ENCODE data around the gene SEMA3F. TPM values are rescaled to one million over a fixed set of nuclear protein-coding genes. Genes with fewer than 3 reads are reported as not detected.

SEMA3F gene
- total and polyA plus RNA-seq, 8 donors: 1.4 to 8.8 (median 4.9) TPM

DNA sequence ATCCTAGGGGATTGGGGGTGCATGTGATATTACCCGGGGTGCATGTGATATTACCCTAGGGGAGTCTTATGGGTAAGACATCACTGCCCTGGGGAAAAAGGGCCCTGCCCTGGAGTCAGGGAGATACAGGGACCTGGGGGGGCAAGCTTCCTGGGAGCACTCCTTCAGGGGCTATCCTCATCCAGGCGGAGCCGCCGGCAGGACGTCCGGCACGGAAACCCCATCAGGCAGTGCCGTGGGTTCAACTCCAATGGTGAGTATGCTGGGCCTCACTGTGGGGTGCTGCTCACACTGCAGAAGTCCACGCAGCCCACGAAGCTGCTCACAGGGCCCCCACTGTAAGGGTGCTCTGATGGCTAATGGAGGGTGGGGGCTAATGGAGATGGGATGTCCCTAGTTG is 31.0 kb downstream of the SEMA3F start:
- Histone ChIP-seq H3K27ac (no peak overlapping the region), H3K4me1 (no peaks in the 10 kb centered on the region), H3K36me3 (no peaks in the 10 kb centered on the region), H3K9me3 (no peaks in the 10 kb centered on the region), H3K27me3 (no peaks in the 10 kb centered on the region), H3K4me3 (no peak overlapping the region)
- 93 to 100% methylated on average over 10 of the region's 10 CpGs for WGBS, 2 donors
- TF ChIP-seq, protein P1, sequence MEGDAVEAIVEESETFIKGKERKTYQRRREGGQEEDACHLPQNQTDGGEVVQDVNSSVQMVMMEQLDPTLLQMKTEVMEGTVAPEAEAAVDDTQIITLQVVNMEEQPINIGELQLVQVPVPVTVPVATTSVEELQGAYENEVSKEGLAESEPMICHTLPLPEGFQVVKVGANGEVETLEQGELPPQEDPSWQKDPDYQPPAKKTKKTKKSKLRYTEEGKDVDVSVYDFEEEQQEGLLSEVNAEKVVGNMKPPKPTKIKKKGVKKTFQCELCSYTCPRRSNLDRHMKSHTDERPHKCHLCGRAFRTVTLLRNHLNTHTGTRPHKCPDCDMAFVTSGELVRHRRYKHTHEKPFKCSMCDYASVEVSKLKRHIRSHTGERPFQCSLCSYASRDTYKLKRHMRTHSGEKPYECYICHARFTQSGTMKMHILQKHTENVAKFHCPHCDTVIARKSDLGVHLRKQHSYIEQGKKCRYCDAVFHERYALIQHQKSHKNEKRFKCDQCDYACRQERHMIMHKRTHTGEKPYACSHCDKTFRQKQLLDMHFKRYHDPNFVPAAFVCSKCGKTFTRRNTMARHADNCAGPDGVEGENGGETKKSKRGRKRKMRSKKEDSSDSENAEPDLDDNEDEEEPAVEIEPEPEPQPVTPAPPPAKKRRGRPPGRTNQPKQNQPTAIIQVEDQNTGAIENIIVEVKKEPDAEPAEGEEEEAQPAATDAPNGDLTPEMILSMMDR (IDR thresholded peaks at IDR 0.05): no peak
- peak in 1 of 6 donors; percentile 38 for DNase-seq
- ATAC-seq: no peak
- FAIRE-seq: no peak
- intact Hi-C loops (cut with DNase I): loop anchor here in 2 of 3 donors (5.0 to 10.0 kb wide), 2 partner anchors 61 to 64 kb away; no protein-coding TSS in a partner anchor

DNA sequence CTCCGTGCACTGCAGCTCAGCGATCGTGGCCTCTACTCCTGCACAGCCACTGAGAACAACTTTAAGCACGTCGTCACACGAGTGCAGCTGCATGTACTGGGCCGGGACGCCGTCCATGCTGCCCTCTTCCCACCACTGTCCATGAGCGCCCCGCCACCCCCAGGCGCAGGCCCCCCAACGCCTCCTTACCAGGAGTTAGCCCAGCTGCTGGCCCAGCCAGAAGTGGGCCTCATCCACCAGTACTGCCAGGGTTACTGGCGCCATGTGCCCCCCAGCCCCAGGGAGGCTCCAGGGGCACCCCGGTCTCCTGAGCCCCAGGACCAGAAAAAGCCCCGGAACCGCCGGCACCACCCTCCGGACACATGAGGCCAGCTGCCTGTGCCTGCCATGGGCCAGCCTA is 32.6 kb downstream of the SEMA3F start:
- WGBS, 2 donors: 91 to 95% methylated on average over 19 of the region's 19 CpGs

DNA sequence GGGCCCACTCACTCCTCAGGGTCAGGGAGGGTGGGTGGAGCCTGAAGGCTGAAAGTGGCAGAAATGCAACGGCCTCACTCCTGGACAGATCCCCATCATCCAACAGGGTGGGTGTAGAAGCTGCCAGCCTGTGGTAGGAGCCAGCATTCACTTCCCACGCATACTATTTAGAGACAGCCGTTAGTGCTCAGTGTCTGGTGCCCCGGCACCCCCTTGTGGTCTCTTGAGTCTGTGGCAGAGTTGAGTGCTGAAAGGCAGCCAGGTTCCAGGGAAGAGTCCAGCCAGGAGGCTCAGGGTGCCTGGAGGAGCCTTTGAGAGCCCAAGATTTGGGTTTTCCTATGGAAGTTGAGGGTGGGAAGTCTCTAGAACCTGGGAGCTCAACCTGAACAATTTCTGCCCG is 34.1 kb downstream of the SEMA3F start:
- no peaks in the 10 kb centered on the region for H3K36me3 ChIP-seq
- intact Hi-C loops (cut with DNase I): loop anchor here (2.0 to 10.0 kb wide), 3 partner anchors 64 to 68 kb away; no protein-coding TSS in a partner anchor
- H3K27ac ChIP-seq: no peak overlapping the region
- peaks cover 0 to 6% (median 0%) of the 10 kb centered on the region in 3 donors for H3K4me1 ChIP-seq
- H3K9me3 ChIP-seq: no peaks in the 10 kb centered on the region
- H3K27me3 ChIP-seq: peaks cover 0 to 7% (median 0%) of the 10 kb centered on the region in 4 donors
- 8 to 9% methylated on average over 5 of the region's 5 CpGs for WGBS, 2 donors
- TF ChIP-seq, protein P1 (IDR thresholded peaks at IDR 0.05): peak; percentile 20 to 70 (median 59)
- DNase-seq: peak; percentile 55 to 84 (median 74)
- H3K4me3 ChIP-seq: no peak overlapping the region
- ATAC-seq: peak; percentile 51 to 91 (median 87)
- no peak for FAIRE-seq

More for the DNA sequence above, 32.6 kb downstream of the SEMA3F start:
- no peak for FAIRE-seq
- H3K27me3 ChIP-seq: no peaks in the 10 kb centered on the region
- peak in 1 of 6 donors; percentile 65 for DNase-seq
- TF ChIP-seq, protein P1 (IDR thresholded peaks at IDR 0.05): no peak
- no peaks in the 10 kb centered on the region for H3K36me3 ChIP-seq
- H3K9me3 ChIP-seq: no peaks in the 10 kb centered on the region
- H3K27ac ChIP-seq: no peak overlapping the region
- H3K4me1 ChIP-seq: no peaks in the 10 kb centered on the region
- intact Hi-C loops (cut with DNase I): loop anchor here (2.0 to 10.0 kb wide), 3 partner anchors 63 to 67 kb away; no protein-coding TSS in a partner anchor
- ATAC-seq: no peak
- no peak overlapping the region for H3K4me3 ChIP-seq

DNA sequence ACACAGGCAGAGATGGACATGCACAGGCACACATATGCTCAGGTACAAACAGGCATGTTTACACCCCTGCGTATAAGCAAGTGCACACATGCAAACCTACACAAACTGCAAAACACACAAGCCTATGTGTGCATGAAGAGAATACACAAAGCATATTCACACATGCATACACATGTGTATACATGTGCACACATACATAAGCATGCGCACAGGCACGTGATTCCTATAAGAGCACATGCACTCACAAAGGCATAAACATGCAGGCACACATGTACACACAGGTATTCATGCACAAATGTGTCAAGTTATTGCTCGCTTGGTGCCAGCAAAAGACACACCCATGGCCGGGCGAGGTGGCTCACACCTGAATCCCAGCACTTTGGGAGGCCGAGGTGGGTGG is 34.9 kb downstream of the SEMA3F start:
- no peaks in the 10 kb centered on the region for H3K36me3 ChIP-seq
- FAIRE-seq (no peak), DNase-seq (no peak), ATAC-seq (no peak)
- TF ChIP-seq, protein P1 (IDR thresholded peaks at IDR 0.05): no peak
- H3K9me3 ChIP-seq: no peaks in the 10 kb centered on the region
- WGBS, 2 donors: 76 to 86% methylated on average over 7 of the region's 7 CpGs
- peaks cover 0 to 7% (median 0%) of the 10 kb centered on the region in 4 donors for H3K27me3 ChIP-seq
- peaks cover 0 to 11% (median 0%) of the 10 kb centered on the region in 3 donors for H3K4me1 ChIP-seq
- H3K27ac ChIP-seq: no peak overlapping the region
- intact Hi-C loops (cut with DNase I): loop anchor here (2.0 to 10.0 kb wide), 4 partner anchors 65 to 82 kb away; no protein-coding TSS in a partner anchor
- H3K4me3 ChIP-seq: no peak overlapping the region
